OCI-LY1 (cell line): Measurements from ENCODE around the gene ALDH1L1.

Experiments used
- H2AFZ ChIP-seq: fragments of 200-600 bp; sonication (generic), shearing (Covaris generic); 2 replicates; pipeline ENCODE4 v1.6.0; 2014; ENCODE audit warnings: antibody characterized with exemption, mild to moderate bottlenecking, low read length
- H3F3A ChIP-seq: fragments of 200-600 bp; sonication (generic), shearing (Covaris generic); 2 replicates; pipeline ENCODE4 v1.6.0; 2014; ENCODE audit warnings: mild to moderate bottlenecking, antibody characterized with exemption, low read length, moderate library complexity; ENCODE audit not compliant: insufficient read depth
- H3K27ac ChIP-seq: fragments of 200-600 bp; sonication (generic); 2 replicates; pipeline ENCODE4 v1.5.1; 2014; ENCODE audit warnings: low read length, mixed run types, mild to moderate bottlenecking, low read depth; ENCODE audit not compliant: poor library complexity, severe bottlenecking
- H3K27me3 ChIP-seq: fragments of 200-600 bp; sonication (generic); 2 replicates; pipeline ENCODE4 v1.6.0; 2014; ENCODE audit warnings: antibody characterized with exemption, mild to moderate bottlenecking, low read length, moderate library complexity; ENCODE audit not compliant: insufficient read depth
- H3K36me3 ChIP-seq: fragments of 200-600 bp; sonication (generic); 2 replicates; pipeline ENCODE4 v1.6.1; 2014; ENCODE audit warnings: mild to moderate bottlenecking, antibody characterized with exemption, low read length, moderate library complexity, mixed read lengths; ENCODE audit not compliant: insufficient read depth
- H3K4me1 ChIP-seq: fragments of 200-600 bp; sonication (generic); 2 replicates; pipeline ENCODE4 v1.5.1; 2014; ENCODE audit warnings: mild to moderate bottlenecking, low read length, moderate library complexity; ENCODE audit not compliant: insufficient read depth, severe bottlenecking
- H3K4me2 ChIP-seq: fragments of 200-600 bp; sonication (generic), shearing (Covaris generic); 2 replicates; pipeline ENCODE4 v1.6.1; 2014; ENCODE audit warnings: low read length
- H3K4me3 ChIP-seq: fragments of 200-600 bp; sonication (generic); 2 replicates; pipeline ENCODE4 v1.5.1; 2014; ENCODE audit warnings: low read length, low read depth, mild to moderate bottlenecking, mixed read lengths; ENCODE audit not compliant: poor library complexity, severe bottlenecking
- H3K79me2 ChIP-seq: fragments of 200-600 bp; shearing (Covaris generic); 2 replicates; pipeline ENCODE4 v1.6.1; 2016; ENCODE audit warnings: mixed run types, low read length, mixed read lengths; ENCODE audit not compliant: insufficient read depth
- H3K9ac ChIP-seq: fragments of 200-600 bp; sonication (generic), shearing (Covaris generic); 2 replicates; pipeline ENCODE4 v1.6.1; 2014; ENCODE audit warnings: mild to moderate bottlenecking, low read length, mixed read lengths
- H3K9me2 ChIP-seq: fragments of 200-600 bp; sonication (generic), shearing (Covaris generic); 2 replicates; pipeline ENCODE4 v1.6.1; 2014; ENCODE audit warnings: low read depth, mild to moderate bottlenecking, low read length, mixed read lengths
- H3K9me3 ChIP-seq: fragments of 200-600 bp; shearing (Covaris generic); 2 replicates; pipeline ENCODE4 v1.6.1; 2014; ENCODE audit warnings: low read length, mixed read lengths
- H4K20me1 ChIP-seq: fragments of 200-600 bp; sonication (generic), shearing (Covaris generic); 2 replicates; pipeline ENCODE4 v1.6.0; 2016; ENCODE audit warnings: mild to moderate bottlenecking, low read length; ENCODE audit not compliant: insufficient read depth
- CTCF ChIP-seq: fragments of 200-600 bp; sonication (generic), shearing (Covaris generic); IDR thresholded peaks from 2 replicates; pipeline ENCODE4 v1.5.1; 2017; ENCODE audit warnings: mild to moderate bottlenecking, antibody characterized with exemption, low read length, moderate library complexity, mixed read lengths
- EZH2 ChIP-seq: fragments of 200-600 bp; sonication (generic), shearing (Covaris generic); IDR thresholded peaks from 2 replicates; pipeline ENCODE4 v1.8.0; 2017; ENCODE audit warnings: borderline replicate concordance, mixed run types, mild to moderate bottlenecking, antibody characterized with exemption, low read length, moderate library complexity, mixed read lengths

ALDH1L1 gene

GRCh38 chr3:126149960-126150515 is 30.3 kb downstream of the ALDH1L1 start:
- Histone ChIP-seq H3F3A (no peaks in the 10 kb centered on the region), H3K4me1 (no peaks in the 10 kb centered on the region), H3K9me2 (no peaks in the 10 kb centered on the region), H3K4me2 (no peak overlapping the region), H4K20me1 (no peaks in the 10 kb centered on the region), H3K4me3 (no peak overlapping the region), H3K27me3 (no peaks in the 10 kb centered on the region), H3K9me3 (no peaks in the 10 kb centered on the region), H3K27ac (no peak overlapping the region), H2AFZ (no peak overlapping the region), H3K36me3 (no peaks in the 10 kb centered on the region), H3K9ac (no peak overlapping the region), H3K79me2 (no peaks in the 10 kb centered on the region)
- TF ChIP-seq CTCF (no peak), EZH2 (no peak)

- H3K9ac ChIP-seq = no peak overlapping the region
- no peak overlapping the region for H3K4me3 ChIP-seq
- no peaks in the 10 kb centered on the region for H4K20me1 ChIP-seq
- no peaks in the 10 kb centered on the region for H3K9me3 ChIP-seq
- H3K4me2 ChIP-seq = no peak overlapping the region
- no peaks in the 10 kb centered on the region for H3K79me2 ChIP-seq
- H3K27ac ChIP-seq = no peak overlapping the region
- H3K27me3 ChIP-seq = no peaks in the 10 kb centered on the region
- TF ChIP-seq EZH2 = no peak
- TF ChIP-seq CTCF = no peak
- no peaks in the 10 kb centered on the region for H3K36me3 ChIP-seq
- no peaks in the 10 kb centered on the region for H3K9me2 ChIP-seq
- H3K4me1 ChIP-seq = no peaks in the 10 kb centered on the region
- no peaks in the 10 kb centered on the region for H3F3A ChIP-seq
- H2AFZ ChIP-seq = no peak overlapping the region
These were observed 31.0 kb downstream of the ALDH1L1 start for GRCh38 chr3:126149256-126149902.

- no peaks in the 10 kb centered on the region for H3K9me2 ChIP-seq
- no peaks in the 10 kb centered on the region for H3F3A ChIP-seq
- no peaks in the 10 kb centered on the region for H3K79me2 ChIP-seq
- no peak overlapping the region for H3K4me3 ChIP-seq
- H4K20me1 ChIP-seq = no peaks in the 10 kb centered on the region
- no peaks in the 10 kb centered on the region for H3K27me3 ChIP-seq
- H3K36me3 ChIP-seq = no peaks in the 10 kb centered on the region
- no peaks in the 10 kb centered on the region for H3K9me3 ChIP-seq
- H3K27ac ChIP-seq = no peak overlapping the region
- no peaks in the 10 kb centered on the region for H3K4me1 ChIP-seq
- H2AFZ ChIP-seq = no peak overlapping the region
- TF ChIP-seq CTCF = no peak
- TF ChIP-seq EZH2 = no peak
- no peak overlapping the region for H3K4me2 ChIP-seq
- H3K9ac ChIP-seq = no peak overlapping the region
These were observed 32.3 kb downstream of the ALDH1L1 start for GRCh38 chr3:126147932-126148683.
